NT2/D1 (cell line): ENCODE results near the gene TMEM121B.

Experiments
- SUZ12 ChIP-seq: IDR thresholded peaks from 2 replicates; pipeline ENCODE4 v1.6.1; 2011; ENCODE audit not compliant: insufficient read length, insufficient read depth; ENCODE audit errors: extremely low read depth
- YY1 ChIP-seq: IDR thresholded peaks from 2 replicates; pipeline ENCODE4 v1.6.1; 2011; ENCODE audit not compliant: insufficient read length, insufficient read depth
- ZNF274 ChIP-seq: IDR thresholded peaks from 2 replicates; pipeline ENCODE4 v1.6.1; 2011; ENCODE audit warnings: mild to moderate bottlenecking, low read depth, low read length

- TF ChIP-seq YY1 = no peak
- no peak for TF ChIP-seq ZNF274
- no peak for TF ChIP-seq SUZ12
Observed at GRCh38 chr22:17072877-17073276, 48.3 kb downstream of the TMEM121B start.
